GM12878 (cell line): ENCODE data around the gene SMOC2. TPM values are rescaled to one million over a fixed set of nuclear protein-coding genes. Genes with fewer than 3 reads are reported as not detected.

Experiments
- ATAC-seq: fragments of 200-7000 bp; cut with Tn5 transposase; 3 replicates; pipeline ENCODE4 v1.9.1; 2020; ENCODE audit warnings: mild to moderate bottlenecking, moderate library complexity
- BruUV-seq: library from RNA; stranded (reverse); fragments of 400-500 nt; replicated peaks from 2 replicates; lab custom pipeline; 2021; lab: Mats Ljungman, UMichigan
- CTCF ChIA-PET: fragments of 300-600 bp; sonication (Branson Sonifier 250); formaldehyde crosslinking; extraction: SDS; loops from one replicate; lab custom pipeline; 2021; ENCODE audit warnings: inconsistent platforms; lab: Yijun Ruan, JAX
- POLR2A ChIA-PET: fragments of 350-600 bp; formaldehyde crosslinking; extraction: SDS; loops from one replicate; lab custom pipeline; 2021; ENCODE audit warnings: inconsistent platforms; lab: Charles Lee
- RAD21 ChIA-PET: fragments of 300-600 bp; sonication (Branson Sonifier 250); formaldehyde crosslinking; loops from one replicate; lab custom pipeline; 2023; ENCODE audit warnings: antibody characterized with exemption; ENCODE audit not compliant: unreplicated experiment; lab: Charles Lee
- SMC1A ChIA-PET: fragments of 300-600 bp; sonication (Branson Sonifier 250); formaldehyde crosslinking; loops from one replicate; lab custom pipeline; 2023; ENCODE audit not compliant: unreplicated experiment, uncharacterized antibody; lab: Charles Lee
- DNase-seq: peaks from one replicate; pipeline ENCODE4 v3.0.0-alpha.2; 2011; ENCODE audit warnings: low read depth, low spot score
- FAIRE-seq: peaks from 3 replicates; lab custom pipeline; 2011; peaks lifted over from hg19 to GRCh38; lab: Jason Lieb, UNC
- H2AFZ ChIP-seq: 2 replicates; pipeline ENCODE4 v1.6.0; 2011; ENCODE audit warnings: low read depth, low read length, control low read depth; ENCODE audit not compliant: control insufficient read depth
- H3K27ac ChIP-seq: 2 replicates; pipeline ENCODE4 v1.5.1; 2011; ENCODE audit warnings: control low read depth; ENCODE audit not compliant: control insufficient read depth, insufficient read depth
- H3K27me3 ChIP-seq, 2 experiments: replicated peaks in 1 of 2; 2 replicates each; pipeline versions ENCODE4 v1.6.0 to v1.6.1; 2011; ENCODE audit warnings: low read length in 1 of 2; ENCODE audit not compliant: control insufficient read depth in 2 of 2, insufficient read depth in 2 of 2
- H3K36me3 ChIP-seq, 2 experiments: 2 replicates each; pipeline ENCODE4 v1.5.1; 2011; ENCODE audit warnings: low read length in 1 of 2; ENCODE audit not compliant: control insufficient read depth in 2 of 2, insufficient read depth in 2 of 2
- H3K4me1 ChIP-seq: 2 replicates; pipeline ENCODE4 v1.6.1; 2011; ENCODE audit warnings: mild to moderate bottlenecking, low read length, moderate library complexity, mixed read lengths; ENCODE audit not compliant: control insufficient read depth, insufficient read depth
- H3K4me2 ChIP-seq: 2 replicates; pipeline ENCODE4 v1.6.0; 2011; ENCODE audit warnings: control low read depth; ENCODE audit not compliant: control insufficient read depth, insufficient read depth
- H3K4me3 ChIP-seq: fragments of 200-600 bp; sonication (generic); 2 replicates; pipeline ENCODE4 v1.5.1; 2016
- H3K79me2 ChIP-seq: 2 replicates; pipeline ENCODE4 v1.6.0; 2011; ENCODE audit warnings: low read length; ENCODE audit not compliant: control insufficient read depth, insufficient read depth
- H3K9ac ChIP-seq: 2 replicates; pipeline ENCODE4 v1.8.0; 2011; ENCODE audit warnings: low read length, control low read depth, mixed read lengths; ENCODE audit not compliant: control insufficient read depth, insufficient read depth
- H3K9me3 ChIP-seq: replicated peaks from 3 replicates; pipeline ENCODE4 v1.5.1; 2011; ENCODE audit warnings: mild to moderate bottlenecking, low read length; ENCODE audit not compliant: control insufficient read depth, insufficient read depth
- H4K20me1 ChIP-seq: 2 replicates; pipeline ENCODE4 v1.6.0; 2011; ENCODE audit not compliant: control insufficient read depth, insufficient read depth
- BACH1 ChIP-seq: fragments of 450-650 bp; IDR thresholded peaks from 2 replicates; pipeline ENCODE4 v1.6.1; 2017; ENCODE audit warnings: mild to moderate bottlenecking, borderline replicate concordance
- HDAC6 ChIP-seq: fragments of 200-600 bp; sonication (generic); IDR thresholded peaks from one replicate; pipeline ENCODE4 v1.8.0; 2017; ENCODE audit warnings: antibody characterized with exemption; ENCODE audit not compliant: unreplicated experiment
- MEF2A ChIP-seq: IDR thresholded peaks from 2 replicates; pipeline ENCODE4 v1.6.1; 2011; ENCODE audit warnings: low read depth, mild to moderate bottlenecking, low read length, moderate library complexity; ENCODE audit not compliant: insufficient read depth
- NKRF ChIP-seq: fragments of 450-650 bp; conservative IDR thresholded peaks from 2 replicates; pipeline ENCODE4 v1.6.1; 2017; ENCODE audit warnings: mild to moderate bottlenecking, moderate library complexity
- PAX8 ChIP-seq: fragments of 450-650 bp; IDR thresholded peaks from 2 replicates; pipeline ENCODE4 v1.6.1; 2017; ENCODE audit warnings: mild to moderate bottlenecking, moderate library complexity
- SPI1 ChIP-seq: IDR thresholded peaks from 2 replicates; pipeline ENCODE4 v1.6.1; 2011; ENCODE audit warnings: low read depth, mild to moderate bottlenecking, low read length, moderate library complexity, borderline replicate concordance; ENCODE audit not compliant: insufficient read depth
- WGBS: methylation state at CpG from one replicate; pipeline ENCODE4 v1.1.6; 2016; ENCODE audit warnings: low lambda C conversion rate; ENCODE audit not compliant: insufficient replicate concordance, insufficient coverage; ENCODE audit errors: missing lambda C conversion rate; 5-methylcytosine and 5-hydroxymethylcytosine counted together
- in situ Hi-C: fragments of 300-500 bp; cut with MboI; formaldehyde crosslinking; loops from 9 replicates; pipeline ENCODE4 v1.14.3; 2018; ENCODE audit warnings: mixed read lengths
- intact Hi-C: fragments of 100-400 bp; cut with micrococcal nuclease; formaldehyde crosslinking; loops from one replicate; pipeline ENCODE4 v1.14.2; 2022; ENCODE audit not compliant: unreplicated experiment
- polyA plus RNA-seq, 11 experiments: library from polyadenylated mRNA; depleted of rRNA in 4 of 11; unstranded in 6 of 11; stranded (reverse) in 5 of 11; fragments of >200 nt; fragmentation: Nextera tagmentation in 4 of 11; fragmentation: Illumina TruSeq in 1 of 11; extraction: Ambion mirVana in 4 of 11; extraction: Trizol in 1 of 11; gene quantifications; 1 replicate in 1 of 11; 2 replicates in 10 of 11; pipeline versions ENCODE4 v1.2.1 to v1.2.3, GENCODE V29; 2011 to 2016; ENCODE audit warnings: inconsistent platforms in 2 of 11, missing spikeins in 2 of 11, low read depth in 1 of 11
- total RNA-seq, 4 experiments: library from RNA; depleted of rRNA in 3 of 4; stranded (reverse); fragments of >200 nt in 3 of 4; fragmentation: Illumina TruSeq in 1 of 4; extraction: Trizol in 1 of 4; gene quantifications; 2 replicates each; pipeline versions ENCODE4 v1.2.1 to v1.2.3, GENCODE V29; 2013 to 2021

SMOC2 gene
- total and polyA plus RNA-seq, 10 of the 15 experiments (the other 5 are each of a cell fraction or from before 2014, with no cell fraction given), result 0.10 to 0.12 TPM; not detected in 8

- Histone ChIP-seq H2AFZ (no peak overlapping the region), H3K9me3 (no peaks in the 10 kb centered on the region), H4K20me1 (no peaks in the 10 kb centered on the region), H3K4me1 (no peaks in the 10 kb centered on the region), H3K27ac (no peak overlapping the region), H3K36me3 (no peaks in the 10 kb centered on the region), H3K4me3 (no peak overlapping the region), H3K4me2 (no peak overlapping the region), H3K9ac (no peak overlapping the region), H3K79me2 (no peaks in the 10 kb centered on the region), H3K27me3 (no peaks in the 10 kb centered on the region)
- ChIA-PET SMC1A (no interaction called here), RAD21 (no interaction called here), POLR2A (no interaction called here), CTCF (no interaction called here)
- intact Hi-C loops, result no loop called here
- TF ChIP-seq NKRF (no peak), PAX8 (no peak), BACH1 (no peak), SPI1 (no peak), HDAC6 (no peak), MEF2A (no peak)
- FAIRE-seq (no peak), ATAC-seq (no peak), DNase-seq (no peak)
- 71% methylated on average over 17 of the region's 17 CpGs for WGBS
- in situ Hi-C loops, result no loop called here
- BruUV-seq, result no TSS peak
Measured at GRCh38 chr6:168574699-168575195, 133.8 kb downstream of the SMOC2 start.
